SU-DHL-6 (cell line): ENCODE measurements around the gene STK32C.

Experiments
- H2AFZ ChIP-seq: fragments of 200-600 bp; sonication (generic); 2 replicates; pipeline ENCODE4 v1.6.1; 2014; ENCODE audit warnings: low read depth, mild to moderate bottlenecking, moderate library complexity, mixed read lengths, antibody characterized with exemption, low read length; ENCODE audit not compliant: severe bottlenecking
- H3F3A ChIP-seq: fragments of 200-600 bp; shearing (Covaris generic); 2 replicates; pipeline ENCODE4 v1.6.0; 2016; ENCODE audit warnings: antibody characterized with exemption, mild to moderate bottlenecking; ENCODE audit not compliant: insufficient read depth
- H3K27ac ChIP-seq: fragments of 200-600 bp; sonication (generic); 2 replicates; pipeline ENCODE4 v1.5.1; 2016; ENCODE audit warnings: low read depth, mild to moderate bottlenecking, low read length, moderate library complexity, mixed read lengths
- H3K27me3 ChIP-seq: fragments of 200-600 bp; sonication (generic), shearing (Covaris generic); 2 replicates; pipeline ENCODE4 v1.6.0; 2014; ENCODE audit warnings: mild to moderate bottlenecking, low read length
- H3K36me3 ChIP-seq: fragments of 200-600 bp; sonication (generic); 2 replicates; pipeline ENCODE4 v1.6.1; 2014; ENCODE audit warnings: mild to moderate bottlenecking, low read length, mixed read lengths
- H3K4me2 ChIP-seq: fragments of 300-600, 200-600 bp; shearing (Covaris generic), sonication (generic); 2 replicates; pipeline ENCODE4 v1.6.0; 2014; ENCODE audit warnings: low read length, low read depth, mild to moderate bottlenecking; ENCODE audit not compliant: poor library complexity, severe bottlenecking
- H3K4me3 ChIP-seq: fragments of 200-600 bp; sonication (generic); 2 replicates; pipeline ENCODE4 v1.5.1; 2014; ENCODE audit warnings: antibody characterized with exemption, low read length, mild to moderate bottlenecking, mixed read lengths; ENCODE audit not compliant: insufficient read depth, poor library complexity, severe bottlenecking
- H3K79me2 ChIP-seq: fragments of 200-600 bp; sonication (generic); 2 replicates; pipeline ENCODE4 v1.6.1; 2014; ENCODE audit warnings: mild to moderate bottlenecking, low read length, moderate library complexity; ENCODE audit not compliant: insufficient read depth
- H3K9ac ChIP-seq: fragments of 200-600 bp; sonication (generic); 2 replicates; pipeline ENCODE4 v1.7.0; 2014; ENCODE audit warnings: mild to moderate bottlenecking, low read length
- H3K9me2 ChIP-seq: fragments of 200-600 bp; sonication (generic); replicated peaks from 2 replicates; pipeline ENCODE4 v1.6.1; 2014; ENCODE audit warnings: low read length; ENCODE audit not compliant: insufficient read depth
- H3K9me3 ChIP-seq: fragments of 200-600 bp; sonication (generic); 2 replicates; pipeline ENCODE4 v1.6.1; 2014; ENCODE audit warnings: low read length, mixed read lengths; ENCODE audit not compliant: insufficient read depth
- H4K20me1 ChIP-seq: fragments of 200-600 bp; sonication (generic); 2 replicates; pipeline ENCODE4 v1.6.1; 2014; ENCODE audit warnings: low read depth, mild to moderate bottlenecking, antibody characterized with exemption, low read length, moderate library complexity, mixed read lengths
- EZH2phosphoT487 ChIP-seq: fragments of 200-600 bp; sonication (generic), shearing (Covaris generic); conservative IDR thresholded peaks from 2 replicates; pipeline ENCODE4 v1.6.1; 2018; ENCODE audit warnings: mild to moderate bottlenecking, antibody characterized with exemption, low read length, moderate library complexity, mixed read lengths
- TF ChIP-seq, protein P1 (sequence below): fragments of 200-600 bp; sonication (generic); IDR thresholded peaks from one replicate; pipeline ENCODE4 v1.5.1; 2017; ENCODE audit warnings: antibody characterized with exemption, mild to moderate bottlenecking, low read length, moderate library complexity; ENCODE audit not compliant: insufficient read depth, poor library complexity, severe bottlenecking

The STK32C gene

DNA sequence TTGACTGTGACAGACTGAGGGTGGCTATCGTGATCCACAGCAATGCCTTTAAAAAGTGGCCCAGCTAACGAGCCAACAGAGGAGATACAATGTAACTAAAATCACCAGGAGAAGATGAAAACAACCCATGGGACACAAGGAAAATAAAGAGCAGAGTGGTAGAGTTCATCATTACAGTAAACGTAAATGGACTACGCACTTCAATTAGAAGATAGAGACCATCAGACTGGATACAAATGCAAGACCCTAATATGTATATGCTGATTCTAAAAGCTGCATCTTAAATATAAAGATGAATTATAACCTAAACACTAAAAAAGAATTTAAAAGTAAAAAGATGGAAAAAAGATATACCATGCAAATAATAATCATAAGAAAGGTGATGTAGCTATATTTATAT, 6.6 kb upstream of the STK32C start:
- H3F3A ChIP-seq = no peaks in the 10 kb centered on the region
- no peak for TF ChIP-seq EZH2phosphoT487
- H3K27ac ChIP-seq = no peak overlapping the region
- H3K36me3 ChIP-seq = no peaks in the 10 kb centered on the region
- no peaks in the 10 kb centered on the region for H4K20me1 ChIP-seq
- H3K9me3 ChIP-seq = no peaks in the 10 kb centered on the region
- no peak overlapping the region for H2AFZ ChIP-seq
- H3K9ac ChIP-seq = no peak overlapping the region
- H3K9me2 ChIP-seq = no peaks in the 10 kb centered on the region
- no peak overlapping the region for H3K4me2 ChIP-seq
- H3K27me3 ChIP-seq = no peaks in the 10 kb centered on the region
- no peak overlapping the region for H3K4me3 ChIP-seq
- no peaks in the 10 kb centered on the region for H3K79me2 ChIP-seq

- no peaks in the 10 kb centered on the region for H3K9me3 ChIP-seq
- no peaks in the 10 kb centered on the region for H4K20me1 ChIP-seq
- no peak overlapping the region for H3K27ac ChIP-seq
- H3K9me2 ChIP-seq = no peaks in the 10 kb centered on the region
- H3K9ac ChIP-seq = no peak overlapping the region
- H2AFZ ChIP-seq = no peak overlapping the region
- H3K27me3 ChIP-seq = no peaks in the 10 kb centered on the region
- H3K4me2 ChIP-seq = no peak overlapping the region
- H3F3A ChIP-seq = no peaks in the 10 kb centered on the region
- TF ChIP-seq EZH2phosphoT487 = no peak
- TF ChIP-seq, protein P1, sequence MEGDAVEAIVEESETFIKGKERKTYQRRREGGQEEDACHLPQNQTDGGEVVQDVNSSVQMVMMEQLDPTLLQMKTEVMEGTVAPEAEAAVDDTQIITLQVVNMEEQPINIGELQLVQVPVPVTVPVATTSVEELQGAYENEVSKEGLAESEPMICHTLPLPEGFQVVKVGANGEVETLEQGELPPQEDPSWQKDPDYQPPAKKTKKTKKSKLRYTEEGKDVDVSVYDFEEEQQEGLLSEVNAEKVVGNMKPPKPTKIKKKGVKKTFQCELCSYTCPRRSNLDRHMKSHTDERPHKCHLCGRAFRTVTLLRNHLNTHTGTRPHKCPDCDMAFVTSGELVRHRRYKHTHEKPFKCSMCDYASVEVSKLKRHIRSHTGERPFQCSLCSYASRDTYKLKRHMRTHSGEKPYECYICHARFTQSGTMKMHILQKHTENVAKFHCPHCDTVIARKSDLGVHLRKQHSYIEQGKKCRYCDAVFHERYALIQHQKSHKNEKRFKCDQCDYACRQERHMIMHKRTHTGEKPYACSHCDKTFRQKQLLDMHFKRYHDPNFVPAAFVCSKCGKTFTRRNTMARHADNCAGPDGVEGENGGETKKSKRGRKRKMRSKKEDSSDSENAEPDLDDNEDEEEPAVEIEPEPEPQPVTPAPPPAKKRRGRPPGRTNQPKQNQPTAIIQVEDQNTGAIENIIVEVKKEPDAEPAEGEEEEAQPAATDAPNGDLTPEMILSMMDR = no peak
- no peak overlapping the region for H3K4me3 ChIP-seq
- H3K79me2 ChIP-seq = no peaks in the 10 kb centered on the region
- no peaks in the 10 kb centered on the region for H3K36me3 ChIP-seq
Measured at GRCh38 chr10:132313865-132314264, 6.1 kb upstream of the STK32C start.

GRCh38 chr10:132313305-132313704, 5.6 kb upstream of the STK32C start:
- Histone ChIP-seq H3K36me3 (no peaks in the 10 kb centered on the region), H3K9ac (no peak overlapping the region), H3K9me2 (no peaks in the 10 kb centered on the region), H3K9me3 (no peaks in the 10 kb centered on the region), H2AFZ (no peak overlapping the region), H4K20me1 (no peaks in the 10 kb centered on the region), H3K27me3 (no peaks in the 10 kb centered on the region), H3K4me3 (no peak overlapping the region), H3K27ac (no peak overlapping the region), H3F3A (no peaks in the 10 kb centered on the region), H3K79me2 (no peaks in the 10 kb centered on the region), H3K4me2 (no peak overlapping the region)
- no peak for TF ChIP-seq EZH2phosphoT487
- TF ChIP-seq, protein P1 = no peak

- Histone ChIP-seq H3K9me3 (no peaks in the 10 kb centered on the region), H3K4me3 (no peak overlapping the region), H3K27me3 (no peaks in the 10 kb centered on the region), H3F3A (no peaks in the 10 kb centered on the region), H3K4me2 (no peak overlapping the region), H3K79me2 (no peaks in the 10 kb centered on the region), H4K20me1 (no peaks in the 10 kb centered on the region), H3K27ac (no peak overlapping the region), H2AFZ (no peak overlapping the region), H3K9ac (no peak overlapping the region), H3K36me3 (no peaks in the 10 kb centered on the region), H3K9me2 (no peaks in the 10 kb centered on the region)
- TF ChIP-seq EZH2phosphoT487 = no peak
- TF ChIP-seq, protein P1 = no peak
Measured at GRCh38 chr10:132311338-132311939, 3.7 kb upstream of the STK32C start.
